Nephron (organoid): ENCODE measurements around the gene IL4.

ENCODE experiments used
- H3K27ac Mint-ChIP-seq, 3 experiments: 2 replicates each; pipeline ENCODE4 v1.8.0; 2020; ENCODE audit warnings: mixed read lengths in 3 of 3, mild to moderate bottlenecking in 2 of 3, moderate library complexity in 1 of 3
- H3K27me3 Mint-ChIP-seq: 2 replicates; pipeline ENCODE4 v1.8.0; 2021; ENCODE audit warnings: low read depth, mild to moderate bottlenecking, moderate library complexity, mixed read lengths
- H3K36me3 Mint-ChIP-seq: 2 replicates; pipeline ENCODE4 v1.8.0; 2020; ENCODE audit warnings: low read depth, mixed read lengths
- H3K4me1 Mint-ChIP-seq: 2 replicates; pipeline ENCODE4 v1.8.0; 2020; ENCODE audit warnings: mixed read lengths
- H3K4me3 Mint-ChIP-seq, 3 experiments: 2 replicates each; pipeline ENCODE4 v1.8.0; 2020; ENCODE audit warnings: mild to moderate bottlenecking in 3 of 3, mixed read lengths in 3 of 3, moderate library complexity in 2 of 3
- H3K9me3 Mint-ChIP-seq: 2 replicates; pipeline ENCODE4 v1.8.0; 2020; ENCODE audit warnings: mixed read lengths
- TF ChIP-seq, protein P1 (sequence below), 3 experiments: fragments of 200-600 bp; sonication (generic); IDR thresholded peaks; one replicate each; pipeline ENCODE4 v1.5.0; 2021; ENCODE audit warnings: antibody characterized with exemption in 3 of 3; ENCODE audit not compliant: unreplicated experiment in 3 of 3

The IL4 gene

DNA sequence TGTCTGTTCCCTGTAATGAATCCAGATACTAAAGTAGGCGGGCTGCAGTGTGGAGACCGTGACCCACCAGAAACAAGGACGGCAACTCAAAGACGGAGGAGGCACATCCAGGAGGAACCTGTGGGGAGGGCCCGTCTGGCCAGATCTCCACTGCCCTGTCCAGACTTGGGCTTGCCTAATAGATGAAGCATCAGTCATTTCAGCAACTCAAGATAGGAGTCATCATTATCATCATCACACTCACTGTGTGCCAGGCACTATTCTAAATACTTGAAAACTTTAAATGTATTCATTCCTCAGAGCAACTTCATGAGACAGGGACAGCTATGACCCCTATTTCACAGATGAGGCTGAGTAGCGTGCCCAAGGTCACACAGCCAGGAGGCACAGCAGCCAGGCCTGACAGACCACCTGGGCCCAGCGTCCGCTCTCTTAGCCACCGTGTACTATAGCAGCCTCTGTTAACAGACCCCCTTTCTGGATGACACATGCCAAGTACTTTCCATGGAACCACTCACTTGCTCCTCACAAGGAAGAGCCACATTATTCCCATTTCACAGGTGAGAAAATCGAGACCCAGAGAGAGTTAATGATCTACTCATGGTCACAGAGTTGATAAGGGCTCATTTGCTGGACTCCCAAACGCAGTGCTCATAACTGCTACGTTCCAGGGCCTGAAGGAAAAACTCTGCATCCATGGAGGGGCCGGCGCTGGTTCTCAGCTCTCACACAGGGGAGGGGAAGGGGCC, 4.9 kb upstream of the IL4 start:
- H3K4me1 Mint-ChIP-seq: peaks cover 6% of the 10 kb centered on the region
- H3K4me3 Mint-ChIP-seq: no peak overlapping the region
- H3K36me3 Mint-ChIP-seq: no peaks in the 10 kb centered on the region
- TF ChIP-seq, protein P1, sequence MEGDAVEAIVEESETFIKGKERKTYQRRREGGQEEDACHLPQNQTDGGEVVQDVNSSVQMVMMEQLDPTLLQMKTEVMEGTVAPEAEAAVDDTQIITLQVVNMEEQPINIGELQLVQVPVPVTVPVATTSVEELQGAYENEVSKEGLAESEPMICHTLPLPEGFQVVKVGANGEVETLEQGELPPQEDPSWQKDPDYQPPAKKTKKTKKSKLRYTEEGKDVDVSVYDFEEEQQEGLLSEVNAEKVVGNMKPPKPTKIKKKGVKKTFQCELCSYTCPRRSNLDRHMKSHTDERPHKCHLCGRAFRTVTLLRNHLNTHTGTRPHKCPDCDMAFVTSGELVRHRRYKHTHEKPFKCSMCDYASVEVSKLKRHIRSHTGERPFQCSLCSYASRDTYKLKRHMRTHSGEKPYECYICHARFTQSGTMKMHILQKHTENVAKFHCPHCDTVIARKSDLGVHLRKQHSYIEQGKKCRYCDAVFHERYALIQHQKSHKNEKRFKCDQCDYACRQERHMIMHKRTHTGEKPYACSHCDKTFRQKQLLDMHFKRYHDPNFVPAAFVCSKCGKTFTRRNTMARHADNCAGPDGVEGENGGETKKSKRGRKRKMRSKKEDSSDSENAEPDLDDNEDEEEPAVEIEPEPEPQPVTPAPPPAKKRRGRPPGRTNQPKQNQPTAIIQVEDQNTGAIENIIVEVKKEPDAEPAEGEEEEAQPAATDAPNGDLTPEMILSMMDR (IDR thresholded peaks at IDR 0.05; ENCODE audit: unreplicated experiment in 3 of 3): no peak
- H3K9me3 Mint-ChIP-seq: no peaks in the 10 kb centered on the region
- H3K27ac Mint-ChIP-seq: no peak overlapping the region
- peaks cover 10% of the 10 kb centered on the region for H3K27me3 Mint-ChIP-seq

DNA sequence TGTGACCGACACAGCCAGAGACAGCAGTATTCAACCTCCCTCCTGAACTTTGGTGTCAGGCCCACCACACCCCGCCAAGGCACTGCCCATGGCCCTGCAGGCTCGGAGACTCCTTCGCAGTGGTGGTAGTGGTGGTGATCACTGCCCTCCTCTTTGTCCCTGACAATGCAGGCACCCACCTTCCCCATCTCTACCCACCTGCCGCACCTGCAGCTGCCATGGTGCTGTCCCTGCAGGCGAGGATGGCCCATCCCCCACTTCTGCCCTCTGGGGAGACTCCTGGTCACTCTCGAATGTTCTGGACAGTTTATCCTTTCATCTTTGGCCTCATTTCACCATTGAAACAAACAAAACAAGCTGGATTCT, 4.4 kb upstream of the IL4 start:
- Mint-ChIP-seq H3K4me1 (peaks cover 4% of the 10 kb centered on the region), H3K36me3 (no peaks in the 10 kb centered on the region), H3K9me3 (no peaks in the 10 kb centered on the region), H3K27me3 (peaks cover 8% of the 10 kb centered on the region), H3K27ac (no peak overlapping the region), H3K4me3 (no peak overlapping the region)
- TF ChIP-seq, protein P1 (IDR thresholded peaks at IDR 0.05; ENCODE audit: unreplicated experiment in 3 of 3): no peak

DNA sequence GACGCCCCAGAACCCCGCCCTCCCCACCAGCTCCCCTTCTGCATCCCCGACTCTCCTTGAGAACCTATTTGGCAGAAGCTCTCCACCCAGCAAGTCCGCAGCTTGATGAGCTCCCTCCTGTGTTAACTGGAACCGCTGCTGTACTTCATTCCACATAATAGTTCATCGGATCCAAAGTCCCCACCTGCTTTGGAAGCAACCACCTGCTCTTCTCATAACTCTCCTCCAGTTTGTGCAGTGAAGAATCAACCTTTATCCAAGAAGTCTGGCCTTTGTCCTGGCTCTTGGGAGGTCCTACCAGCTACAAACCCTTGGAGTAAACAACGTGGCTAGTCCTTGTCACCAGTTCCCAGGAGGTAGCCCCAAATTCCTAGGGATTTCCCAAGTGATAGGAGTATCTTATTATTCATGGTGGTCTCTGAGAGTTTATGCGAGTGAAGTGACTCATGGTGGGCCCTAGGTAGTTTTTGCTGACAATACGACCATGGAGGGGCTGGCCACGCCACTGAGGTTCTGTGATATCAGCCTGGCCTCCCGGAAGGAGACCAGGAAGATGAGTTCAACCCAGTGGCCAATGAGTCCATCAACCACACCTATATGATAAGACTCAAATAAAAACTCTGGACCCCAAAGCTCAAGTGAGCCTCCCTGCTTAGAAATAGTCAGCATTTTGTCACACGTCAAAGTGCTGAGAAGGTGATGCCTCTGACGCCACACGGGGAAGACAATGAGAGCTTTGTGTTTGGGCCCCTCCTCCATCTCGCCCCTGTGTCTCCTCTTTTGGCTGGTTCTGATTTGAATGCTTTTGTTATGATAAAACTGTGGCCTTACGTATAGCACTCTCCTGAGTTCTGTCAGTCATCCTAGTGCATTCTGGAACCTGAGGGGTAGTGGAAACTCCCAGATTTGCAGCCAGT, 3.6 kb upstream of the IL4 start:
- peaks cover 4% of the 10 kb centered on the region for H3K4me1 Mint-ChIP-seq
- H3K27me3 Mint-ChIP-seq: peaks cover 8% of the 10 kb centered on the region
- H3K9me3 Mint-ChIP-seq: no peaks in the 10 kb centered on the region
- no peaks in the 10 kb centered on the region for H3K36me3 Mint-ChIP-seq
- H3K4me3 Mint-ChIP-seq: no peak overlapping the region
- no peak overlapping the region for H3K27ac Mint-ChIP-seq
- TF ChIP-seq, protein P1 (IDR thresholded peaks at IDR 0.05; ENCODE audit: unreplicated experiment in 3 of 3): no peak

DNA sequence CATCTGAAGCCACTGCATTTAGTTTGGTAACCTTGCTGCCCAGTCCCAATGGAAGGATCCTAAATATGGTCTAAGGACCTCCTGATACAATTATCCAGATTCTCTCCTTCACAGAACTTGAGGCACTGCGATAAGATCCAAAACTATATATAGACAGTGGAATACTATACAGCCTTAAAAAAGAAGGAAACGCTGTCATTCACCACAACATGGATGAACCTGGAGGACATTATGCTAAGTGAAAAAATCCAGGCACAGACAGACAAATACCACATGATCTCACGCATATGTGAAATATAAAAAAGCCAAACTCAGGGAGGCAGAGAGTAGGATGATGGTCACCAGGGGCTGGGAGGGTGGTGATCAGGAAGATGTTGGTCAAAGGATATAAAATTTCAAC, 2.8 kb upstream of the IL4 start:
- Mint-ChIP-seq H3K4me3 (no peak overlapping the region), H3K27me3 (peaks cover 8% of the 10 kb centered on the region), H3K36me3 (no peaks in the 10 kb centered on the region), H3K4me1 (peaks cover 4% of the 10 kb centered on the region), H3K27ac (no peak overlapping the region), H3K9me3 (no peaks in the 10 kb centered on the region)
- TF ChIP-seq, protein P1 (IDR thresholded peaks at IDR 0.05; ENCODE audit: unreplicated experiment in 3 of 3): no peak

DNA sequence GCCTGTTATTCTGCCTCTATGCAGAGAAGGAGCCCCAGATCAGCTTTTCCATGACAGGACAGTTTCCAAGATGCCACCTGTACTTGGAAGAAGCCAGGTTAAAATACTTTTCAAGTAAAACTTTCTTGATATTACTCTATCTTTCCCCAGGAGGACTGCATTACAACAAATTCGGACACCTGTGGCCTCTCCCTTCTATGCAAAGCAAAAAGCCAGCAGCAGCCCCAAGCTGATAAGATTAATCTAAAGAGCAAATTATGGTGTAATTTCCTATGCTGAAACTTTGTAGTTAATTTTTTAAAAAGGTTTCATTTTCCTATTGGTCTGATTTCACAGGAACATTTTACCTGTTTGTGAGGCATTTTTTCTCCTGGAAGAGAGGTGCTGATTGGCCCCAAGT, 301 bp upstream of the IL4 start:
- TF ChIP-seq, protein P1 (IDR thresholded peaks at IDR 0.05; ENCODE audit: unreplicated experiment in 3 of 3): no peak
- H3K27me3 Mint-ChIP-seq: peaks cover 8% of the 10 kb centered on the region
- H3K36me3 Mint-ChIP-seq: no peaks in the 10 kb centered on the region
- no peak overlapping the region for H3K4me3 Mint-ChIP-seq
- H3K27ac Mint-ChIP-seq: no peak overlapping the region
- peaks cover 4% of the 10 kb centered on the region for H3K4me1 Mint-ChIP-seq
- no peaks in the 10 kb centered on the region for H3K9me3 Mint-ChIP-seq
